ENCODE data around the gene WRAP73. TPM values are rescaled to one million over a fixed set of nuclear protein-coding genes. Genes with fewer than 3 reads are reported as not detected.

WRAP73 gene
- total and polyA plus RNA-seq, 2 experiments from 2014 or later, result 14.7 to 28.8 TPM

GRCh38 chr1:3641816-3642215 is 8.1 kb downstream of the WRAP73 start:
- Histone ChIP-seq H3K9me2 (replicated peaks; ENCODE audit: insufficient read depth) (no peaks in the 10 kb centered on the region), H3K79me2 (no peaks in the 10 kb centered on the region), H3K36me3 (replicated peaks; ENCODE audit: insufficient read depth, low read depth) (no peaks in the 10 kb centered on the region), H3K27ac (no peak overlapping the region), H3K4me2 (no peak overlapping the region), H4K20me1 (ENCODE audit: insufficient read depth, poor library complexity, severe bottlenecking) (no peaks in the 10 kb centered on the region), H3K4me3 (no peak overlapping the region), H2AFZ (no peak overlapping the region), H3K9me3 (ENCODE audit: low read depth) (no peaks in the 10 kb centered on the region), H3K4me1 (ENCODE audit: insufficient read depth) (no peaks in the 10 kb centered on the region), H3K27me3 (no peaks in the 10 kb centered on the region)
- no peak for DNase-seq (ENCODE audit: low spot score)
- WGBS (ENCODE audit: low lambda C conversion rate, missing lambda C conversion rate), result 98% methylated on average over 11 of the region's 11 CpGs
- no peak for TF ChIP-seq EZH2 (IDR thresholded peaks at IDR 0.05; ENCODE audit: borderline replicate concordance)
- no peak for TF ChIP-seq EZH2phosphoT487 (IDR thresholded peaks at IDR 0.05; ENCODE audit: low read depth, severe bottlenecking, unreplicated experiment)
- no peak for TF ChIP-seq CTCF (IDR thresholded peaks at IDR 0.05; ENCODE audit: poor library complexity)

DNA sequence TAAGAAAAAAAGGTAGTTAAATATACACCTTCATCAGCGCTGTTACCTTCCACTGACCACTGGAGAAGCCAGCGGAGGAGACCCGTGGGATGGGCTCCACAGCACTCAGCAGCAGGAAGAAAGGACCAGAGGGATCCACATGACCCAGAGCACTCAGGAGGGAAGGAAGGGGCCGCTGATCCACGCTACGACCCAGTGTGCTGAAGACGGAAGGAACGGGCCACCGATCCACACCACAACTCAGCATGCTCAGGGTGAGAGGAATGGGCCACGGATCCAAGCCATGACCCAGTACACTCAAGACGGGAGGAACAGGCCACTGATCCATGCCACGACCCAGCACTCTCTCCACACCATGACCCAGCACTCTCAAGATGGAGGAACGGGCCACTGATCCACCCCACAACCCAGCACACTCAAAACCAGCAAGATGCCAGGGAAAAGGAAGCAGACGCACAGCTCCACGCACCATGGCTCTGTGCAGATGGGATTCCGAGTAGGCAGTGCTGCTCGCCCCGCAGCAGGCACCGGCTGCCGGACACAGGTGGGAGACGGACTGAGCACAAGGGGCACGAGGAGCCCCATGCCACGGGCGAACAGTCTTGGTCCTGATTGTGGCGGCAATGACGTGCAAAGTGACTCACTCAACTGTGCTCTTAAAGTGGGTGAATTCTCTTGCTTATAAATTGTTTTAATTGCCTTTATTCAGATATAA is 8.7 kb downstream of the WRAP73 start:
- 97% methylated on average over 26 of the region's 26 CpGs for WGBS (ENCODE audit: low lambda C conversion rate, missing lambda C conversion rate)
- Histone ChIP-seq H2AFZ (no peak overlapping the region), H3K36me3 (replicated peaks; ENCODE audit: insufficient read depth, low read depth) (no peaks in the 10 kb centered on the region), H3K9me2 (replicated peaks; ENCODE audit: insufficient read depth) (no peaks in the 10 kb centered on the region), H3K27me3 (no peaks in the 10 kb centered on the region), H3K9me3 (ENCODE audit: low read depth) (no peaks in the 10 kb centered on the region), H3K4me1 (ENCODE audit: insufficient read depth) (no peaks in the 10 kb centered on the region), H3K4me2 (no peak overlapping the region), H3K4me3 (no peak overlapping the region), H3K27ac (no peak overlapping the region), H3K79me2 (no peaks in the 10 kb centered on the region), H4K20me1 (ENCODE audit: insufficient read depth, poor library complexity, severe bottlenecking) (no peaks in the 10 kb centered on the region)
- TF ChIP-seq EZH2 (IDR thresholded peaks at IDR 0.05; ENCODE audit: borderline replicate concordance), result no peak
- no peak for TF ChIP-seq CTCF (IDR thresholded peaks at IDR 0.05; ENCODE audit: poor library complexity)
- no peak for TF ChIP-seq EZH2phosphoT487 (IDR thresholded peaks at IDR 0.05; ENCODE audit: low read depth, severe bottlenecking, unreplicated experiment)
- DNase-seq (ENCODE audit: low spot score), result no peak

DNA sequence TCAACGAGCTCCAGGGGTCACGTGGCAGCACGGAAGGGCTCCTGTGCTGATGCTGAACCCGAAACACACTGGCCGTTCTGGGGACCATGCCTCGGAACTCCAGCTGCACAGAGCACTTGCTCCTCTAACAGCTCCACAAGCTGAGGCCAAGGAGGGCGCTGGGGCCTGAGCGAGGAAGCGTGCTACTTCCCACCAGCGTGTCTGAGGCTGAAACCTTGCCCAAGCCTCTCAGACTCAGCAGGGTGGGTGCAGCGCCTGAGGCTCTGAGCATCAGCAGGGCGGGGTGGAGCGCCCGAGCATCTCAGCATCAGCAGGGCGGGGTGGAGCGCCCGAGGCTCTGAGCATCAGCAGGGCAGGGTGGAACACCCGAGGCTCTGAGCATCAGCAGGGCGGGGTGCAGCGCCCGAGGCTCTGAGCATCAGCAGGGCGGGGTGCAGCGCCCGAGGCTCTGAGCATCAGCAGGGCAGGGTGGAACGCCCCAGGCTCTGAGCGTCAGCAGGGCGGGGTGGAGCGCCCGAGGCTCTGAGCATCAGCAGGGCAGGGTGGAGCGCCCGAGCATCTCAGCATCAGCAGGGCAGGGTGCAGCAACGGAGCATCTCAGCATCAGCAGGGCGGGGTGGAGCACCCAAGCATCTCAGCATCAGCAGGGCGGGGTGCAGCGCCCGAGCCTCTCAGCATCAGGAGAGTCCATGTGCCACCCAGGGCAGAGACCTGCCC is 9.6 kb downstream of the WRAP73 start:
- no peaks in the 10 kb centered on the region for H3K27me3 ChIP-seq
- DNase-seq (ENCODE audit: low spot score), result no peak
- TF ChIP-seq CTCF (IDR thresholded peaks at IDR 0.05; ENCODE audit: poor library complexity) (no peak), EZH2 (IDR thresholded peaks at IDR 0.05; ENCODE audit: borderline replicate concordance) (no peak), EZH2phosphoT487 (IDR thresholded peaks at IDR 0.05; ENCODE audit: low read depth, severe bottlenecking, unreplicated experiment) (no peak)
- no peak overlapping the region for H3K27ac ChIP-seq
- H2AFZ ChIP-seq, result no peak overlapping the region
- H3K4me1 ChIP-seq (ENCODE audit: insufficient read depth), result no peaks in the 10 kb centered on the region
- H4K20me1 ChIP-seq (ENCODE audit: insufficient read depth, poor library complexity, severe bottlenecking), result no peaks in the 10 kb centered on the region
- H3K4me2 ChIP-seq, result no peak overlapping the region
- no peaks in the 10 kb centered on the region for H3K36me3 ChIP-seq (replicated peaks; ENCODE audit: insufficient read depth, low read depth)
- no peaks in the 10 kb centered on the region for H3K9me3 ChIP-seq (ENCODE audit: low read depth)
- no peak overlapping the region for H3K4me3 ChIP-seq
- H3K79me2 ChIP-seq, result no peaks in the 10 kb centered on the region
- WGBS (ENCODE audit: low lambda C conversion rate, missing lambda C conversion rate), result 95% methylated on average over 34 of the region's 36 CpGs
- H3K9me2 ChIP-seq (replicated peaks; ENCODE audit: insufficient read depth), result no peaks in the 10 kb centered on the region
